NCI-H774 (cell line): ENCODE results near the gene CD59.
"Not testable (repeated sequence)": the region's sequence is repeated elsewhere in the genome, so short reads cannot be mapped to it uniquely, and the experiment has no call there.

Source experiments
- DNase-seq: peaks from one replicate; lab custom pipeline; 2025; lab: John Stamatoyannopoulos, UW

CD59 gene

DNA sequence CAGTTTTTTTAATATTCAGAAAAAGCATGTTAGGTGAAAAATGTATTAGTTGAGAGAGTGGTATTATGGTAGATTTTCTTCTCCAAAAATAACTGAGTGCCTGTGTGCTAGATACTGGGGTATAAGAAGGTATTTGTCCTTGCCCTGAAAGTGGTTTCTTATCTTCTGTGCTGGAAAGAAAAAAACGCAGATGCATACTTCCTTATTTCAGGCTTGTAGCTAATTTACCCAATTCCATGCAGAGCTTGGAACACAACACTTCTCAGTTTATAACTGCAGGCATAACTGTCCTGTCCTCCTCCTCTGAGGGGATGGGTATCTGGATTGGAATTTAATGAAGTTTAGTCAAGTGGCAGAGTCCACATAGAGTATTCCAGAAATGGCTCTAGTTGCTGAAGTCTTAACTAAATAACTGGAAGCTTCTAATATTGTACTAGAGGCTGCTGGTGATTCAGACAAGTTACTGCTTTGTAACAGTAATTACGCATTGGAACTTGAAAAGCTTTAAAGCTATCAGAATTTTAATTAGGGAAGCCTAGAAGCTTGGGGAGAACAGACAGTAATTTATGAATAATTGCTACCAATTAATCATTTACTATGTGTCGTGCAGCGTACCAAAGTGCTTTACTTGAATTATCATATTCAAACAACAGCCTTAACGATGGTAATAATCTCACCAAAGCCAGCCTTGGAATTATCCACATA lies 22.9 kb downstream of the CD59 start:
- DNase-seq, result no peak

GRCh38 chr11:33712436-33712835 lies 23.8 kb downstream of the CD59 start:
- DNase-seq, result no peak

DNA sequence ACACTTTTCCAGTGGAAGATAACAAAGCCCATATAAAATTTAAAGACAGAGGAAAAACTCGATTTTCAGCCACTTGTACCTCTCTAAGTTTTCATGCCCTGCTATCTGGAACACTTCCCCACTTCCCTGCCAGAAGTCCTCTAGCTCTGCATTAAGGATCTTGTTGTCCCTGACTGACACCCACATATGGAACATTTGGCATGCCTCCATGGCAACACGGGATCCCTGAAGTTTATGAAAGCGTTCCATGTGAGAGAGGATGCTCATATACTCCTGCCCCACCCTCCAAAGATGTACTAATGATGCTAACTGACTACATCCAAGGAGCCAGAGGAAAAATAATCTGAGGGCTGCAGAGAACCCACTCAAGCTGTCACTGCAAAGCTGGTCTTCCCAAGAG lies 26.8 kb downstream of the CD59 start:
- DNase-seq, result no peak

GRCh38 chr11:33708985-33709384 lies 27.2 kb downstream of the CD59 start:
- DNase-seq, result no peak

- not testable (repeated sequence) for DNase-seq
Observed at GRCh38 chr11:33707831-33708230, 28.4 kb downstream of the CD59 start.

- no peak for DNase-seq
Observed at GRCh38 chr11:33706966-33707365, 29.3 kb downstream of the CD59 start.

DNA sequence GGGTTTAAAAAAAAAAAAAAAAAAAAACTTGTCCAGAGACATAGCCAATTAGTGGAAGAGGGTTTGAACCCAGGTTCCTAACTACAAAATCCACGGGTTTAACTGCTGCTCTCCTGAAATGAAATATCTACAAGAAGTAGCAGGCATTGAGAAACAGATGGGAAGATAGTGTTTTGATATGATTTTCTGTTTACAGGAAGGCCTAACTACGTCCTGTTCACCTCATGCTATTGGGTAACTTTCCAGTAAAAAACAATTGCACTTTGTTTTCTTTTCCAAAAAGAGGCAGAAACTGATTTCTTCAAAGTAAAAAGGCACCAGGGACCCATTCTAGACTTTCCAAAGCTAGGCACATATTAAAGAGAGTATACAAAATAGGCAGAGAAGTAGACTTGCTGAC lies 29.7 kb downstream of the CD59 start:
- no peak for DNase-seq

GRCh38 chr11:33704240-33705002 lies 31.8 kb downstream of the CD59 start:
- no peak for DNase-seq

GRCh38 chr11:33703788-33704187 lies 32.4 kb downstream of the CD59 start:
- no peak for DNase-seq

- DNase-seq, result no peak
Observed at GRCh38 chr11:33703234-33703633, 33.0 kb downstream of the CD59 start.

DNA sequence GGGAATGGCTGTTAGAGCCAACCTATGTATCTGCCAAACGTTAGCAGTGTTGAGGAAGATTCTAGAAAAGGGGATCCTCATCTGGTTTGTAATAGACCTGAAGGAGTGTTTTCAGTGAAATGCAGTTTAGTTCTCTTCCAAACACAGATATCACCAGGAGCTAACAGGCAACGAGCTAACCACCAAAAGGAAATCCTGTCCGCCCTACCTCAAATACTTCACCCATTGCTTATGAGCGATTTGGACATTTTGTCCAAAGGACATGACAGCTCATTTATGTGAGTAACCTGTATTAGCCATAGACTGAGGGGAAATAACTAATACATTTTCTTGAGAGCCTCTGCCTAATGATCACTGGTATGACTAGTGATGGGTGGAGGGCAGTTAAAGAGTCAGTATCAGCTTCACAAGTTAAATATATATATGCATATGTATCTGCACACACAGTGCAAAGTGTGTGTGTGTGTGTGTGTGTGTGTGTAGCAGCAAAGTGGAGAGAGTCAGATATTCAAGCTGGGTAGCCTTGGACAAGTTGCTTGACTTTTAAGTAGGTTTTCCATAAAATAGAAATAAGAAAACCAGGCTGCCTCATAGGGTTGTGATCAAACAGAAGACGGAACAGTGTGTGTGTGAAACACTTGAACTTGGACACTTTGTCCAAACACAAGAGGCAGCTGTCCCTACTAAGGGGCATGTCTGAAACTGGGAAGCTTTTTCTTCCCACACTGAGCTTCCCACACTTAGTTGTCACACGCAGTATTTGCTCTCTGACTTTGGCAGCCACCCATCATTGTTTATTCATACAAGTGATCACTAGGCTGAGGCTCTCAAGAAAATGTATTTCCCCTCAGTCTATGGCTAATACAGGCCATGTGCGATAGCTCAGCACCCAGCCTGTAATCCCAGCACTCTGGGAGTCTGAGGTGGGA lies 34.7 kb downstream of the CD59 start:
- DNase-seq, result no peak

- peak; percentile 85 for DNase-seq
Observed at GRCh38 chr11:33700502-33701271, 35.5 kb downstream of the CD59 start, which contains the start of gene C11orf91. Gene C11orf91 (minus strand): TSS chr11:33700826. CDS start chr11:33700740, 86 bp downstream.

DNA sequence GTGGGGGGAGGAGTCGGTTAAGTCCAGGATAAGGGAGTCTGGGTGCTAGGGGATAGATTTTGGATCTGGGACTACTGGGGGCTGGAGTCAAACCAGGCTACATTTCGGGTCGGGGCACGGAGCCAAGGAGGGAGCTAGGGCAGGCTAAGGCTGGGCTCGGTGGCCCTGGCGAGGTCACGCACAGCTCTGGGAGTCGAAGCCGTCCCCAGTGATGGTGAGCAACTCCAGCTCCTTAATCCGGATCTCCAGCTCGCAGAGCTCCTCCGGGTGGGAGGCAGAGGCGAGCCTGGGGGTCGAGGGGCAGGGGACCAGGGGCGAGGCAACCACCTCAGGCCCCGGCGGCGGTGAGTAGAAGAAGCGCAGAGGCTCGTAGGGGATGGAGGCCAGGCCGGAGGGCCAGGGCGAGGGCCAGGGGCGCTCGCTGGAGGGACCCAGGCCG lies 36.1 kb downstream of the CD59 start:
- no peak for DNase-seq

DNA sequence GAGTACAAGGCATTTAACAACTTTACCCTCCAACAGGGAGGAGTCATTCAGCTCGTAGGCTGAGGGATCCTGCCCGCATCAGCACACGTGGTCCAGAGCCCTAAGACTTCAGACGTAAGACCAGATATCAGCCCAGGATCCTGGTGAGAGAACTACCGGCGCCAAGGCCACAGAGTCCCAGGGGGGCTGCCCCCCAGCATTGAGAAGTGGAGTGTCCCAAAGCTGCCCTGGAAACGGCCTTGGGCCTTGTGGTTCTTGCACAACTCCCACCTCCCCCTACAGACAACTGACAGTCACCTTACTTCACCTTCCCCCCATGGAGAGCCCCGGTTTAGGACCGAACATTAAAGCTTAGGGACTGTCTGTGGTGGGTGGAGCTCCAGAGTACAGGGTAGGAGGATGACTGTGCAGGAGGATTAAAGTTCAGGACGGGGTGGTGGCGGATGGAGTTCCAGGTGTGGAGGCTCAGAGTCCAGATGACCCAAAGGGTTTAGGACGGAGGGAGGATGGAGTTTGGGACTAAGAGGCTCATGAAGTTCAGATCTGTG lies 36.6 kb downstream of the CD59 start:
- no peak for DNase-seq

GRCh38 chr11:33698921-33699320 lies 37.3 kb downstream of the CD59 start:
- DNase-seq, result no peak

DNA sequence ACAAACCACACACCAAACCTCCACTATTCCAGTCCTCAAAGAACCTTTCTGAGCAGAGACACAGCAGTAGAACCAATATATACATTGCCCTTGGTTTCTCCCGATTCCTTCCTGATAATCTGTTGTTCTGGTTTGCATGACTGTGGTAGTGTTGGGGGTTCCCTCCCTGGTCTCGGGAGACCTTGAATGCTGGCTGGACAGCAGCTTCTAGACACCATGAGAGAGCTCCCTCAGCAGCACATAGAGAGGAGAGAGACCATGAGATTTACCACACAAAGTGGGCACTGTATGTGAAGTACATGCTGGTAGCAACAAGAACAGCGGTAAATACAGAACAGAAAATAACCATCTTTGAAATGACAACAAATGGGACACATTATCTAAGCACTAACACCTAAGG lies 38.2 kb downstream of the CD59 start:
- no peak for DNase-seq

GRCh38 chr11:33696931-33697638 lies 39.1 kb downstream of the CD59 start:
- DNase-seq, result no peak

DNA sequence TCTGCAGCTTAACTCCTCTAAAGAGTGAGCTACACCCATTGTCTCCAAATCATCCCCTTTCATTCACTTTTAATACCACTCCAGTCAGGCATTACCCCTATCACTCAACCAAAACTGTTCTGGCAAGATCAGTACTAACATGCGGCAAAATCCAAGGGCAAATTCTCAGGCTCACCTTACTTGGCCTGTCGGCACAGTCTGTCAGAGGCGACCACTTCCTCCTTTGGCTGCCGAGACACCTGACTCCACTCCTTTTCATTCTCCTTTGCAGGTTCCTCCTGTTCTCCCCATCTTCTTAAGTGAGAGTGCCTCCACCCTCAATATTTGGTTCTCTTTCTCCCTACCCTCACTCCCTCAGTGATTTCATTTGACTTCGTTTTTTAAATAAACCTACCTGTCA lies 39.8 kb downstream of the CD59 start:
- DNase-seq, result no peak

DNA sequence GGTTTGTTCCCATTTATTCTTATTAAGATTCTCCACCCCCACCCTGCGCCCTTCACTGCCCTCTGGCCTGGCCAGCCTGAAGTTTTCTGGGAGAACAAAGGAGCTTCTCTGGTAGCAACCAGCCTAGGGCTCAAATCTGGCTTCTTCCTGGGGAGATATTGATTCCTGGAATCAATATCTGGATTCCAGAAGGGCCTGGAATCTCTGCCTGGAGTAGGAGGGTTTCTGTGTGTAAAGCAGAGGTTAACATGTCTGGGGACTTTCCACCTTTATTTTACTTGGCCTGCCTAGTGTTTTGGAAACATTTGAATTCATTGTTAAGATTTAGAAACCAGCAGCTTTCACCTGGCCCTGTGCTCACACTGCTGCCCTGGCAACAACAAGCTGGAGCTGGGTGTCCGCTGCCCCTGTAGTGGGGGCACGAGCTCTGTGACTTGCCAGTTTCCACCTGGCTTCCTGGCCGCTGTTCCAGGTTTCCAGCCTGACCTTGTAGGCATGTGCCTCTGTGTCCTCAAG lies 41.1 kb downstream of the CD59 start:
- no peak for DNase-seq

DNA sequence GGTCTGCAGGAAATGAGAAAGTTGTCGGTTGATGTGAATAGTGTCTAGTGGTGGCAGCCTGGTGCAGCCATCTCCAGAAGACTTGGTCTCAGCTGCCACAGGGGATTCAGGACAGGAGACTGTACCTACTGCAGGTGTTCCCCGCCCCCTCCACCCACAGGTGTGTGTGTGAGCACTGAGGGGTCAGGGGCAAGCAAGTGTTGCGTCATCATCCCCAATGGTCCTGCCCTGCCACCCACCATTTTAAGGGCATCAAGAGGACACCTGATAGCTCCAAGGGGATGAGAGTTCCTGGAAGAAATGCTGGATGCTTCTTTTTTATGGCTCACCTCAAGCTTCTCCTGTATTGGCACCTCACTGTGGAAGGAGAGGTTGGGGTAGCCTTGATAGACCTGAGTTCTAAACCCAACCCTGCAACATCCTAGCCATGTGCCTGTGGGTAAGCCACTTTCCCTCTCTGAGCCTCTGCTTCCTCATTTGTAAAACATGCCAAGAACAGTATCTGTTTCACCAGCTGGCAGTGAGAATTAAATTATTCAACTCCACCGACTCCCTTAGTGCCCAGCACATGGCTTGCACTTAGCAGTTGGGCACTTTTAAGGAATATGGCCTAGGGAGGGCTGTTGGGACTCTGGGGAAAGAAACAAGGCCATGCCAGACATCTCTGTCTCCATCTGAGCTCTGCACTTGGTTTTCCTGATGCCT lies 41.7 kb downstream of the CD59 start:
- no peak for DNase-seq
